Naive thymus-derived CD4-positive, alpha-beta T cell (primary cell): ENCODE measurements around the gene CHIC2. TPM values are rescaled to one million over a fixed set of nuclear protein-coding genes. Genes with fewer than 3 reads are reported as not detected.
A peak's percentile ranks its signal among the peaks of the same experiment; 100 is the strongest.

Experiments used
- ATAC-seq: fragments of 150-1000 bp; cut with Tn5 transposase; 2 replicates; pipeline ENCODE4 v1.10.0; 2021; ENCODE audit warnings: mild to moderate bottlenecking, moderate library complexity
- CTCF ChIA-PET: fragments of 350-600 bp; sonication (Branson Sonifier 250); formaldehyde crosslinking; loops from one replicate; lab custom pipeline; 2021; ENCODE audit warnings: antibody characterized with exemption; lab: Charles Lee
- POLR2A ChIA-PET: fragments of 350-600 bp; sonication (Branson Sonifier 250); formaldehyde crosslinking; loops from one replicate; lab custom pipeline; 2021; ENCODE audit warnings: antibody characterized with exemption, inconsistent platforms; lab: Charles Lee
- DNase-seq, 9 donors: peaks; one replicate each; pipeline versions ENCODE4 v3.0.0 to v3.0.0-alpha.2; 2020 to 2022; ENCODE audit warnings: mixed read lengths in 1 of 9
- H3K27ac ChIP-seq: one replicate; pipeline ENCODE4 v1.7.0; 2013; ENCODE audit warnings: mild to moderate bottlenecking, low read depth, low read length, moderate library complexity
- H3K27me3 ChIP-seq, 2 donors: one replicate each; pipeline ENCODE4 v1.7.0; 2013; ENCODE audit warnings: low read length in 2 of 2, mild to moderate bottlenecking in 2 of 2, moderate library complexity in 2 of 2; ENCODE audit not compliant: control insufficient read depth in 2 of 2, insufficient read depth in 2 of 2
- H3K36me3 ChIP-seq, 3 experiments: 1 replicate in 2 of 3; 2 replicates in 1 of 3; pipeline ENCODE4 v1.7.0; 2013; ENCODE audit warnings: low read length in 3 of 3, mild to moderate bottlenecking in 3 of 3, moderate library complexity in 1 of 3; ENCODE audit not compliant: insufficient read depth in 3 of 3, control insufficient read depth in 2 of 3
- H3K4me1 ChIP-seq, 2 donors: one replicate each; pipeline ENCODE4 v1.7.0; 2013; ENCODE audit warnings: low read length in 2 of 2, mild to moderate bottlenecking in 2 of 2, moderate library complexity in 1 of 2; ENCODE audit not compliant: control insufficient read depth in 2 of 2, insufficient read depth in 2 of 2
- H3K4me3 ChIP-seq: 2 replicates; pipeline ENCODE4 v1.7.0; 2013; ENCODE audit warnings: mild to moderate bottlenecking, low read length
- H3K9me3 ChIP-seq, 3 experiments: 1 replicate in 2 of 3; 2 replicates in 1 of 3; pipeline ENCODE4 v1.7.0; 2013; ENCODE audit warnings: low read length in 3 of 3; ENCODE audit not compliant: control insufficient read depth in 2 of 3
- H3K27ac Mint-ChIP-seq, 9 donors: one replicate each; pipeline ENCODE4 v1.8.0; 2020 to 2022; ENCODE audit warnings: mixed read lengths in 9 of 9, mild to moderate bottlenecking in 8 of 9, moderate library complexity in 5 of 9, inconsistent platforms in 2 of 9
- H3K27me3 Mint-ChIP-seq, 5 donors: one replicate each; pipeline ENCODE4 v1.8.0; 2021 to 2022; ENCODE audit warnings: mixed read lengths in 5 of 5, mild to moderate bottlenecking in 1 of 5
- H3K36me3 Mint-ChIP-seq, 5 donors: one replicate each; pipeline ENCODE4 v1.8.0; 2020 to 2022; ENCODE audit warnings: mixed read lengths in 5 of 5, mild to moderate bottlenecking in 3 of 5, inconsistent platforms in 1 of 5
- H3K4me1 Mint-ChIP-seq, 7 donors: one replicate each; pipeline ENCODE4 v1.8.0; 2020 to 2022; ENCODE audit warnings: mixed read lengths in 7 of 7, mild to moderate bottlenecking in 3 of 7, inconsistent platforms in 1 of 7
- H3K4me3 Mint-ChIP-seq, 10 donors: one replicate each; pipeline ENCODE4 v1.8.0; 2020 to 2022; ENCODE audit warnings: mild to moderate bottlenecking in 10 of 10, mixed read lengths in 10 of 10, moderate library complexity in 6 of 10, inconsistent platforms in 2 of 10
- H3K9me3 Mint-ChIP-seq, 11 donors: one replicate each; pipeline ENCODE4 v1.8.0; 2020 to 2022; ENCODE audit warnings: mixed read lengths in 11 of 11, mild to moderate bottlenecking in 4 of 11, inconsistent platforms in 1 of 11, moderate library complexity in 1 of 11
- intact Hi-C, 2 donors: fragments of 100-400 bp; cut with micrococcal nuclease; formaldehyde crosslinking; loops; one replicate each; pipeline ENCODE4 v1.15.1; 2023
- polyA plus RNA-seq, 2 donors: library from polyadenylated mRNA; unstranded; fragments of 300-500 nt; fragmentation: Illumina TruSeq; gene quantifications; one replicate each; pipeline ENCODE4 v1.2.3, GENCODE V29; 2021
- total RNA-seq, 6 experiments: library from RNA in 5 of 6; stranded (reverse) in 5 of 6; gene quantifications; 1 replicate in 5 of 6; 2 replicates in 1 of 6; pipeline ENCODE4 v1.2.3 and lab custom pipeline; 2021 to 2026

CHIC2 gene
- total and polyA plus RNA-seq, 7 experiments from 2014 or later = 22.4 to 64.2 (median 47.2) TPM

- ATAC-seq = no peak
- Mint-ChIP-seq H3K4me3 (peak overlapping the region; percentile 75 to 97 (median 88)), H3K9me3 (peaks cover 0 to 2% (median 0%) of the 10 kb centered on the region in 11 donors), H3K36me3 (peaks cover 0 to 12% (median 0%) of the 10 kb centered on the region in 5 donors), H3K27me3 (peaks cover 0 to 5% (median 0%) of the 10 kb centered on the region in 5 donors), H3K4me1 (peaks cover 32 to 49% (median 37%) of the 10 kb centered on the region in 7 donors), H3K27ac (peak overlapping the region; percentile 74 to 98 (median 93))
- no peak for DNase-seq
- peak overlapping the region; percentile 77 for H3K4me3 ChIP-seq
- ChIA-PET CTCF (no interaction called here), POLR2A (interaction anchor here (2.0 kb wide), 1 partner anchor 9 kb away, joined by 7 read pairs; no protein-coding TSS in a partner anchor)
- H3K27me3 ChIP-seq = no peaks in the 10 kb centered on the region
- peaks cover 8 to 29% of the 10 kb centered on the region in 2 donors for H3K4me1 ChIP-seq
- peak overlapping the region; percentile 91 for H3K27ac ChIP-seq
- H3K9me3 ChIP-seq = no peaks in the 10 kb centered on the region
- intact Hi-C loops = loop anchor here (2.0 to 10.0 kb wide), 4 partner anchors 61 to 1787 kb away; partner anchors contain the start of genes CLOCK (in 1 of the 2) and EXOC1 (in 1 of the 2)
- H3K36me3 ChIP-seq = peaks cover 0 to 8% (median 0%) of the 10 kb centered on the region in 3 experiments
These were observed 1.1 kb upstream of the CHIC2 start for GRCh38 chr4:54065282-54066087.

- Histone ChIP-seq H3K27me3 (no peaks in the 10 kb centered on the region), H3K4me3 (peak overlapping the region; percentile 68), H3K36me3 (peaks cover 0 to 8% (median 0%) of the 10 kb centered on the region in 3 experiments), H3K4me1 (peaks cover 11 to 32% of the 10 kb centered on the region in 2 donors), H3K9me3 (no peaks in the 10 kb centered on the region), H3K27ac (peak overlapping the region; percentile 100)
- POLR2A ChIA-PET = interaction anchor here (0.6 to 2.0 kb wide), 6 partner anchors 8 to 879 kb away, joined by 3 to 7 read pairs (median 3); no protein-coding TSS in a partner anchor
- H3K27me3 Mint-ChIP-seq = peaks cover 0 to 2% (median 0%) of the 10 kb centered on the region in 5 donors
- H3K4me3 Mint-ChIP-seq = peak overlapping the region; percentile 94 to 100 (median 97)
- H3K36me3 Mint-ChIP-seq = peaks cover 0 to 15% (median 0%) of the 10 kb centered on the region in 5 donors
- H3K4me1 Mint-ChIP-seq = peaks cover 44 to 66% (median 49%) of the 10 kb centered on the region in 7 donors
- peak overlapping the region; percentile 95 to 99 (median 98) for H3K27ac Mint-ChIP-seq
- DNase-seq = peak in 5 of 9 donors; percentile 43 to 52 (median 45)
- ATAC-seq = peak; percentile 21
- intact Hi-C loops = loop anchor here (1.0 to 10.0 kb wide), 15 partner anchors 8 to 1884 kb away; partner anchors contain the start of genes CEP135 (in 2 of the 2), EXOC1 (in 2 of the 2), SCFD2 (in 2 of the 2) and CLOCK (in 1 of the 2)
- no peaks in the 10 kb centered on the region for H3K9me3 Mint-ChIP-seq
- CTCF ChIA-PET = interaction anchor here (0.9 kb wide), 1 partner anchor 1351 kb away, joined by 3 read pairs; no protein-coding TSS in a partner anchor
These were observed 578 bp downstream of the CHIC2 start for GRCh38 chr4:54063737-54064316.

- intact Hi-C loops = loop anchor here (5.0 to 10.0 kb wide), 5 partner anchors 36 to 1884 kb away; partner anchors contain the start of genes CEP135 (in 1 of the 2), CLOCK (in 1 of the 2), EXOC1 (in 1 of the 2) and TMEM165 (in 1 of the 2)
- no peaks in the 10 kb centered on the region for H3K9me3 ChIP-seq
- Mint-ChIP-seq H3K9me3 (peaks cover 0 to 2% (median 0%) of the 10 kb centered on the region in 11 donors), H3K4me1 (peaks cover 47 to 72% (median 55%) of the 10 kb centered on the region in 7 donors), H3K4me3 (peak overlapping the region; percentile 94 to 100 (median 97)), H3K27ac (peak overlapping the region; percentile 95 to 99 (median 98)), H3K27me3 (peaks cover 0 to 2% (median 0%) of the 10 kb centered on the region in 5 donors), H3K36me3 (peaks cover 0 to 15% (median 0%) of the 10 kb centered on the region in 5 donors)
- H3K4me3 ChIP-seq = peak overlapping the region; percentile 68
- ChIA-PET CTCF (interaction anchor here (0.9 to 1.4 kb wide), 2 partner anchors 132 to 1351 kb away, joined by 3 read pairs; no protein-coding TSS in a partner anchor), POLR2A (interaction anchor here (0.6 to 1.5 kb wide), 4 partner anchors 8 to 83 kb away, joined by 3 to 4 read pairs (median 4); no protein-coding TSS in a partner anchor)
- no peaks in the 10 kb centered on the region for H3K27me3 ChIP-seq
- peaks cover 11 to 35% of the 10 kb centered on the region in 2 donors for H3K4me1 ChIP-seq
- DNase-seq = peak in 3 of 9 donors; percentile 7 to 18 (median 14)
- H3K36me3 ChIP-seq = peaks cover 0 to 8% (median 0%) of the 10 kb centered on the region in 3 experiments
- H3K27ac ChIP-seq = peak overlapping the region; percentile 100
- no peak for ATAC-seq
These were observed 1.2 kb downstream of the CHIC2 start for GRCh38 chr4:54063229-54063628.

GRCh38 chr4:54062392-54062791, 2.0 kb downstream of the CHIC2 start:
- Histone ChIP-seq H3K27me3 (no peaks in the 10 kb centered on the region), H3K36me3 (peaks cover 0 to 8% (median 0%) of the 10 kb centered on the region in 3 experiments), H3K9me3 (no peaks in the 10 kb centered on the region), H3K4me3 (peak overlapping the region; percentile 68), H3K4me1 (peaks cover 19 to 44% of the 10 kb centered on the region in 2 donors), H3K27ac (peak overlapping the region; percentile 100)
- peaks cover 0 to 3% (median 0%) of the 10 kb centered on the region in 11 donors for H3K9me3 Mint-ChIP-seq
- H3K27ac Mint-ChIP-seq = peak overlapping the region in 8 of 9 donors; percentile 95 to 99 (median 98)
- H3K36me3 Mint-ChIP-seq = peaks cover 0 to 15% (median 0%) of the 10 kb centered on the region in 5 donors
- intact Hi-C loops = loop anchor here (5.0 to 10.0 kb wide), 5 partner anchors 35 to 1885 kb away; partner anchors contain the start of genes CEP135 (in 1 of the 2), CLOCK (in 1 of the 2), EXOC1 (in 1 of the 2) and TMEM165 (in 1 of the 2)
- H3K4me1 Mint-ChIP-seq = peaks cover 56 to 78% (median 63%) of the 10 kb centered on the region in 7 donors
- POLR2A ChIA-PET = no interaction called here
- H3K27me3 Mint-ChIP-seq = peaks cover 0 to 2% (median 0%) of the 10 kb centered on the region in 5 donors
- CTCF ChIA-PET = interaction anchor here (0.7 to 1.4 kb wide), 2 partner anchors 132 to 1246 kb away, joined by 3 to 4 read pairs; no protein-coding TSS in a partner anchor
- no peak for ATAC-seq
- no peak for DNase-seq
- peak overlapping the region; percentile 94 to 100 (median 97) for H3K4me3 Mint-ChIP-seq

GRCh38 chr4:54061873-54062272, 2.5 kb downstream of the CHIC2 start:
- POLR2A ChIA-PET = interaction anchor here (0.6 kb wide), 1 partner anchor 1360 kb away, joined by 4 read pairs; no protein-coding TSS in a partner anchor
- H3K9me3 Mint-ChIP-seq = peaks cover 0 to 3% (median 0%) of the 10 kb centered on the region in 11 donors
- no peak for DNase-seq
- H3K36me3 Mint-ChIP-seq = peaks cover 0 to 15% (median 0%) of the 10 kb centered on the region in 5 donors
- H3K36me3 ChIP-seq = peaks cover 0 to 8% (median 0%) of the 10 kb centered on the region in 3 experiments
- H3K27ac ChIP-seq = peak overlapping the region; percentile 34
- no peak for ATAC-seq
- intact Hi-C loops = loop anchor here (1.0 to 10.0 kb wide), 7 partner anchors 21 to 1885 kb away; partner anchors contain the start of genes CEP135 (in 1 of the 2), CLOCK (in 1 of the 2), EXOC1 (in 1 of the 2) and TMEM165 (in 1 of the 2)
- H3K4me1 Mint-ChIP-seq = peaks cover 61 to 81% (median 68%) of the 10 kb centered on the region in 7 donors
- no peaks in the 10 kb centered on the region for H3K27me3 Mint-ChIP-seq
- no peak overlapping the region for H3K4me3 ChIP-seq
- H3K4me1 ChIP-seq = peaks cover 25 to 49% of the 10 kb centered on the region in 2 donors
- H3K27me3 ChIP-seq = no peaks in the 10 kb centered on the region
- H3K9me3 ChIP-seq = no peaks in the 10 kb centered on the region
- CTCF ChIA-PET = interaction anchor here (0.7 to 1.4 kb wide), 3 partner anchors 68 to 1247 kb away, joined by 3 to 4 read pairs (median 3); no protein-coding TSS in a partner anchor
- H3K27ac Mint-ChIP-seq = peak overlapping the region in 7 of 9 donors; percentile 17 to 98 (median 77)
- peak overlapping the region; percentile 56 to 97 (median 82) for H3K4me3 Mint-ChIP-seq
